ENCODE results near the gene TMTC2.
"Not testable (repeated sequence)": the region's sequence is repeated elsewhere in the genome, so short reads cannot be mapped to it uniquely, and the experiment has no call there.

TMTC2 gene

DNA sequence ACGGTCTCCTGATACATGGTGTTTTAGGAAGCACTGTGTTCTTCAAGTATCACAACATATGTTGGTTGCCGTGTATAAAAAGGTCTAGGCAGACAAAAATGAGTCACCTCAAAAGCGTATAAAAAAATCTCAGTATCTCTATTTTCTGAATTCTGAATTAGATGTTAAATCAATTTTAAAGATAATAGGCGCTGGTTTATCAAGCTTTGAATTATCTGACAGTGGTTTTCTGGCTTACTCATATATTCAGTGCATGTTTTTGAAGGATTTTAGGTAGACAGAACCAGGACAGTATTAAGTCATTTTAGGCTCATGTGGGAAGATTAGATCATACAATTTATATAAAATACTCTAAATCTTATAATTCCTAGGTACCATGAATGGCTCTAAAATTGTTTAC lies 110.8 kb downstream of the TMTC2 start:
- DNase-seq: no peak

DNA sequence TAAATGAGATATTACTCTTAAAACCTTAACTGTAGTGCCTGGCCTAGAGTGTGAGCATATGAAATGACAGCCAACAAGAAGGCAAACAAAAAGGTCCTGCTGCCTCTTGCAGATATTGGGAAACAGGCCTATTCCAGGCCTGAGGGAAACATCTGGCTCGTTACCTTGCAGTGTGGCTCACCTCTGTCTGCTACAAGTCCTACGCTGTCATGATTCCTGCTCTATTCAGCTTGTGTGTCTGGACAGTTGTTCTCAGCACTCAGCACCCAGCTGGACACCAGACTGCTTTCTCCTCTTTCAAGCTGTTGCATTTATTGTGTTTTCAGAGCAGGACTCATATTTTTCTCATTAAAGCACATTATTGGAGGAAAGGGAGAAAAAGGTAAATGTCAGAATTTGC lies 113.5 kb downstream of the TMTC2 start:
- no peak for DNase-seq

DNA sequence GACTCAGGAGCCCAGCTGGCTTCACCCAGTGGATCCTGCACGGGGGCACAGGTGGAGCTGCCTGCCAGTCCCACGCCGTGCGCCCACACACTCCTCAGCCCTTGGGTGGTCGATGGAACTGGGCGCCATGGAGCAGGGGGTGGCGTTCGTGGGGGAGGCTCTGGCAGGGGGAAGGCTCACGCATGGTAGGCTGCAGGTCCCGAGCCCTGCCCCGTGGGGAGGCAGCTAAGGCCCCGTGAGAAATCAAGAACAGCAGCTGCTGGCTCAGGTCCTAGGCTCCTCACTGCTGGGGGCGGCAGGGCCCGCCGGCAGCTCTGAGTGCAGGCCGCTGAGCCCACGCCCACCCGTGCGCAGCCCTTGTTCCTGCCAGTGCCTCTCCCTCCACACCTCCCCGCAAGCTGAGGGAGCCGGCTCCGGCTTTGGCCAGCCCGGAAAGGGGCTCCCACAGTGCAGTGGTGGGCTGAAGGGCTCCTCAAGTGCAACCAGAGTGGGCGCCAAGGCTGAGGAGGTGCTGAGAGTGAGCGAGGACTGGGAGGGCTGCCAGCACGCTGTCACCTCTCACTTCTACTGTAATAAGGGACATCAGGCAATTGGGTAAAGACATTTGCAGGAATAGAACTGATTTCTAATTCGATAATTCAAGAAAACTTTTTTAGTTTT lies 115.4 kb downstream of the TMTC2 start:
- DNase-seq: no peak

DNA sequence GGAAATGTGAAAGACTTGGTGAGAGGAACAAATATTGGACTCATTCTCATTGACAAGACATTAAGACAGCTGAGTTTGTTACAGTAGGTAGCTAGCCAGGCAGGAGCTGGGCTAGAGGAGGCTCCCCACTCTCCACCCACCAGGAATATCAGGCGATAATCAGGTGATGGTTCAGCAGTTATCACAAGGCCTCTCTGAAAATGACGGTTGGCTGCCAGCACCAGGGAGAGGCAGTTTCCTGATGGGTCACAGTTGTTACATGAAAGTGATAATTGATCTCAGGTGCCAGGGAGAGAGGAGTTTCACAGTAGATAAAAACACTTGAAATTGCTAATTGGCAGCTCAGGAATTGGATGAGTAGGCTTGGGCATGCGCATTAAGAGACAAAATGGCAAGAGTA lies 116.5 kb downstream of the TMTC2 start:
- no peak for DNase-seq

DNA sequence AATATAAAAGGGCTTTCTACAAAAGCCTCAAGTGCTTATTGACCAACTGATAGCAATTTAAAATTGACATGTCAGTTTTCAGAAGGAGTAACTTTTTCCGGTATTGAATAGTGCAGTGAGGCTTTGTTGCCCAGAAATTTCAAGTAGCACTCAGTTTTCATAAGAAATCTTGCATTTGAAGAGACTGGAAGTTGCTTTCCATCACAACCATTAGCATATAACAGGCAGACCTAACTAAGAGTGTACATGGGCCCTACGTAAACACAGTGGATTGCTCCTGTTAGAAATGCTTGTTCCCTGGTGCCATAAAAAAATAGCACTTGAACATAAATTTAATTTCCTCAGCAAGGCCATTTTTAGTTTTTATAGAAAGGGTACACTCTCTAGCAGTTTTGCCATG lies 117.9 kb downstream of the TMTC2 start:
- DNase-seq: no peak

DNA sequence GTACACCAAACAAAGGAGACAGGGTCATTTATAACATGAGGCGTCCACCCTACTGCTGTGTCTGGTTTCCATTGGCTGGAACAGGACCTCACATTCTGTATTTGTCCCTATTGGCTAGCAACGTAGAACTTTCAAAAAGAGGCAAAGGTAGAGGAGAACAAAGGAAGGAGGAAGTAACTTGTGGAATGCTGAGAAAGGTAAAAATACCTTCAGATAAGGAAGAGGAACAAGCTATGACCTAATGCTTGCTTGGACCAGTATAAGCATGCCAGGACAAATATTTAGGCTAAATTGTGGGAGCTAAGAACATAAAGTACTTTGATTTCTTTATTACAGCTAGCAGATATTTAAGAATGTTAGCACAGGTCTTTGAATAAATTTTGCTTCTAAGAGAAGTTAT lies 118.3 kb downstream of the TMTC2 start:
- not testable (repeated sequence) for DNase-seq

DNA sequence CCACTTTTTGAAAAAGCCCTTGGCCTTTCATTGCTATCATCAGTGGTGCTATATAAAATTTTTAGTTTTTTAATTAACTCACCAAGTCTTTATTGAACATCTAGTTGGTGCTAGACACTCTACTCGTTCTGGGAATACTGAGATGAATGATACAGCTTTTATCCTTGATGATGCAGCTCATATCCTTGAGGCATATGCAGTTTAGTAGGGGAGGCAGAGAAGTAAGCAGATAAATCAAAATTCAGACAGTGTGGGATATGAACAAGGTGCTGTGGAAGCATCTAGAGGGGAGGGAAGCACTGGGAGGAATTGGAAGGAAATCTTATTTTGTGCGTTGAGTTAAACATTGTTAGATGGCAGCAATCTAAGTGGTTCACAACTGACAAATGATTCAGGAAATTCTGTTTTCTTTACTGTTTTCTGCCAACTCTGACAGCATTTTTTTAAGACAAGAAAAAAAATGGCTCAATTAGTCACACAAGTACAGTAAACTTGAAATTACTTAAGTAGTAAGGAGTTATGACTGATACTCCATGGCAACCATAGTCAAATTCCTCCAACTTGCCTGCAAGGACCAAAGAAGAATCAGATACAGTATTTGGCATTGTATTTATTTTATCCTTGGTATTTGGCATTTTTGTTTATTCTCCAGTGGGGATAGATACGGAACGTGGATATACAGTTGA lies 119.2 kb downstream of the TMTC2 start:
- DNase-seq: no peak

DNA sequence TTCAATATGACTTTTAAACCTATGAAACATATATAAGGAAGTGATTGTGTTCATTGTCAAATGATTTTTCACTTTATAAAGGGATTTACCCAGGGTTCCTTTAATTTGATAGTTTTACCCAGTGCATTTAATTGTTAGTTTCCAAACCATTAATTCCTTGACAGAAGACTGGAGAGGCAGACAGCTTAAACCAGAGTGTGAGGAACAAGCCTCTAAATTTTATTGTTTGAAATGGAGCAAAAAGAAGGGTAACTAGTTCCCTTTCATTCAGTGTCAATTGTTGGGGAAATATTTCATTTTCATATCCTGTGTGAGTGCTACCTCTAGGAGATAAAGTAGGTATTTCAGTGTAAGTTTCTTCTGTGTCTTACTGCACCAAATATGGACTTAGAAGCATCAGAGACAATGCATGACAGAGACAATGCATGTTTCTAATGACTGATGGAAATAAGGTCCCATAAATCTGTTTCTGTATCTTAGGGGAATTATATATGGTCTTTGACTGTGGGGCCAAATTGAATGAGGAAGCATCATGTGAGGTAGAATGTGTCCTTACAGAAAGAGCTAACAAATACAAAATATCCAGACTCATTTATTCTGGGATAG lies 120.5 kb downstream of the TMTC2 start:
- no peak for DNase-seq

DNA sequence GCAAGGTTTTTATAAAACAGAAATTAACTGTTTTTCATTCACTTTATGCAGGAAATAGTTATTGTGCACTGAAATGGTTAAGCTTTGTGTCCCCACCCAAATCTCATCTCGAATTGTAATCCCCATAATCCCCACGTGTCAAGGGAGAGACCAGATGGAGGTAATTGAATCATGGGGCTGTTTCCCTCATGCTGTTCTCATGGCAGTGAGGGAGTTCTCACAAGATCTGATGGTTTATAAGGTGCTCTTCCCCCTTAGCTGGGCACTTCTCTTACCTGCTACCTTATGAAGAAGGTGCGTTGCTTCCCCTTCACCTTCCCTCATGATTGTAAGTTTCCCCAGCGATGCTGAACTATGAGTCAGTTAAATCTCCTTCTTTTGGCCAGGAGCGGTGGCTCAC lies 123.9 kb downstream of the TMTC2 start:
- DNase-seq: no peak

DNA sequence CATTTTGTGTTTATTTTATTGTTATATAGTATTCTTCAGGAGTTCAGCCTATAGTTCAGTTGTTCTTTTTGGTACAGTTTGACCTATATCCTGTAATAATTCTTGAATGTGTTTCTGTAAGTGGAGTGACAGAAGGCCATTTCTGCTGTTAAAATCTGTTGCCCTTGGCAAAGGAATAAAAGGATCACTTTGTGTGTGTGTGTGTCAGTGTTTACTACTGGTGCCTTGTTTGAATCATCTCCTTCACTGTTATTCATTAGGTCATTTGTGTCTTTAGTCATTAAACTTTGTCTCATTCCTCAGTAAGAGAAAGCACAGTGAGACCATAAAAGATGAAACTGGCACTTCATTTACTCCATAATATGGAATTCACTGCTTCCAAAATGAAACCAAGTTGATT lies 130.7 kb downstream of the TMTC2 start:
- no peak for DNase-seq

DNA sequence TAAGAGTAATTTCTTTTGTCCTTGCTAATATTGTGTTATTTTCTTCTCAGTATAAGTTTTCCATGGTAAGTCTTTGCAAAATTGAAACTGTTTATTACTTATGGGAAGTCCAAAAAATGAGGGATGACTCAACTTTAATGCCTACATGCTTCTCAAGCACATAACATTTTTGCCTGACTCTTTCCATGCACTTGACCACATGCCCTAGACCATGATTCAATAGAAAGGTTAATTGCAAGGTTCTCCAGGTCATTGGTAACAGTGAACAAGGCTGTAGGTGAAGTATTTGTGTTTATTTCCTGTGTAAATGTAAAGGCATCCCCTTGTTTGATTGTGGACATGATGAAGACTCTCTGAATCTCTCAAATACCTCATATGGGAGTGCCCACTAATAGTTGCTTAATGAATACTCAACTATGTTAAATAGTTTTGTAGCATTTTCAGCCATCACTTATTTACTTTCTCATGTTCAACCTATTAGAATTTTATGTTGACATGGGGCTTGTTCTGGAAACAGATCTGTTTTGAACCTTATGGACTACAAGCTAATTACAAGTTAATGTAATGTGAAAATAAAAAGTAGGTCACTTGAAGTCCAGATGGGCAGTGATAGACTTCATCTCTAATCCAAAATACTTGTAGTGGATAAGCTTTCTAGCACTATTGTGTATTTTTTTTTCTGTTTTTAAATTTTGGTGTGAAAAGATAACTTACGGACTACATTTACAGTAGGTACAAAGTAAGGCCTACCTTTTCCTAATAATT lies 131.7 kb downstream of the TMTC2 start:
- DNase-seq: no peak

DNA sequence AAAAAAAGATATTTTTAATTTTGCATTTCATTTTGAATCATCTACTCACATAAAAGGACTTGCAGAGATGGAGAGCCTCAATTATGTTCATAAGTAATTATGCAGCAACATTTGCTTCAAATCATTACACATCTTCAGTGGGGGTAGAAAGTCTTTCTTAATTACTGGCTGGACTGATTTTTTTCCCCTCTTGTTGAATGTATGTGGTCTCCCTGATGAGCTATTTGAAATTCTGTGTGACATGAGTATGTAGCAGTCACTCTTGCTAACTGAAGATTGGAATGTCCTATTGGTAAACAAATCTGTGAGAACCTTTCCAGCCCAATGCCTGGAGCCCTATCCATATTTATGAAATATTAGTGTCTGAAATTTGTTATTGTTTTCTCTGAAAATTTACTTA lies 139.8 kb downstream of the TMTC2 start:
- DNase-seq: no peak

DNA sequence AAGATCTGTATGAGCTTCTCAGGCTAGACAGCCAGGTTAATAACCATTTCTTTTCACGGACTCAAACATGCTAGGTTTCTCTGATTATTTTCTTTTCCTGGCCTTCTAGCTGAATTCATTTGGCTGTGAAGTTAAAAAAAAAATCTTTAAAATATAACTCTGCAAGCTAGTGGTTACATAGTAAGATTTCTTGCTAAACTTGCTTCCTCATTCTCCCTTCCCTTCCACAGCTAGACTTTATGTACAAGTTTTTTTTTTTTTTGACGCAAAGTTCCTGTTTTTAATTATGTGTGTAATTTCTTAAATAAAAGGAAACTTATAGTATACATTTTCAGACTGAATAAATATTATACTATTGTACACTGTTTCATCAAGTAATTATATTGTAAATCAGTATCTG lies 145.4 kb downstream of the TMTC2 start:
- no peak for DNase-seq

DNA sequence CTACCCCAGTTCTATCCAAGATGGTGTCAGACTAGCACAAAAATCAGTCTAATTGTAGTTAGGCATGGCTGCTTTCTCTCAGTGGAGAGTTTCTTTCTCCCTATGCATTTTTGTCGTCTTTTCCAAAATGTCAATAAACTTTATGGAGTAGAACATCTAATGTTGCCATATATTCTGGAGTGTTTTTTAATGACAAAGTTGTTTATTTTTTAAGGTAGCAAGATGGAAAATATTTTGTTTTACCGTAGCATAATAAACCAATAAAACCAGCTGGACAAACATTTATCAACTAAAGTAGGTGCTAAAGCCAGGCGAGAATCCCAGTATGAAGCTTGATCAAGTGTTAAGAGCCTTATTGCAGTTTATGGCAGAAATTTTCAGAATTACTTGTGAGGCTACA lies 146.3 kb downstream of the TMTC2 start:
- DNase-seq: no peak

DNA sequence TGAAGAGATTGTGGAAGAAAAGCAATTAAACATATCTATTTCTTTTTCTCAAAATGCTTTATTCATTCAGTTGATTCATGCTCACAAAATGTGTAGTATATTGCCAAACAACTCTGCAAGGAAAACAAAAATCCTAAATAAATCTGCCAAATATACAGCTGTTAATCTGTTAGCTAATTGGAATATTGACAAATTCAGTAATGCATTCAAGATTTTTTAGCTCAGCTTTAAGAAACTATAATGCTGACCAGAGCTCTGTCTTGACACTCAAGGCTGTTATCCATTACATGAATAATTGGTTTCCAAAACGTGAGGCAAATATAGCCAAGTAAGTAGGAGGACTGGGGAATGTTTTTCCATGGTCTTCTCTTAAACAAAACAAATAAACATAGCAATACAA lies 146.8 kb downstream of the TMTC2 start:
- DNase-seq: no peak

DNA sequence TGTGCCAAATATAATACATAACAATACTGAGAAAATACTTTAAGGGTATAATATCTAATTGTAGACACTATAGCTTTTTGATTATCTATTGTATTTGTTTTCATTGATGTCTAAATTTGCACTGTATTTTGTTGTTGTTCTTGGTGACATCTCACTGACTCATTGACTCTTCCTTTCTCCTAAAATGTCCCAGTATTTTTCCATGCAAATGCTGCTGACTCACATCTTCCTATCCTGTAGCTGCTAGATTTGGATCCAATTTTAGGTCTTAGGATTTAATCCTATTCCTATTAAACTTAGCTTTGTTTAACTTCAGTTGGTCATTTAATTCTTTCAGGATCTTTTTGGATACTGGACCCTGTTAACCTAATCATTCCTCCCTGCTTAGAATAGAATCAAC lies 148.5 kb downstream of the TMTC2 start:
- DNase-seq: no peak

DNA sequence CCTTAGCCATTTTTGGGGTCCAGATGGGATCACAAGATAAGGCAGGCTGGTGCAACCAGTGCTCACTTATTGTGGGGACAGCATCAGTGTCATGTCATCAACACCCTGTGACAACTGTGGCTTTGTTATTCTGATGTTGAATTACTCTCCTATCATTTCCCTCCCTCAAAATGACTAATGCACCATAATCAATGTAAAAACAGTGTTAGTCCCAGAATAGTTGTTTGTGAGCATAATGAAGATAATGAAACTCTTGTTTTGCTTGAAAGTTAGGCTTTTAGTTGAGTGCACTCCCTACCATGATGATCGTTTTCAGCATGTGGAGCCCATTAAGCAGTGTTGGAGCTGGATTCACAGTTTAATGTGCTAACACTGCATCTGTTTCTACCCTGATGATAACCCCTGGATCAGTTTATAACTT lies 151.4 kb downstream of the TMTC2 start:
- no peak for DNase-seq

DNA sequence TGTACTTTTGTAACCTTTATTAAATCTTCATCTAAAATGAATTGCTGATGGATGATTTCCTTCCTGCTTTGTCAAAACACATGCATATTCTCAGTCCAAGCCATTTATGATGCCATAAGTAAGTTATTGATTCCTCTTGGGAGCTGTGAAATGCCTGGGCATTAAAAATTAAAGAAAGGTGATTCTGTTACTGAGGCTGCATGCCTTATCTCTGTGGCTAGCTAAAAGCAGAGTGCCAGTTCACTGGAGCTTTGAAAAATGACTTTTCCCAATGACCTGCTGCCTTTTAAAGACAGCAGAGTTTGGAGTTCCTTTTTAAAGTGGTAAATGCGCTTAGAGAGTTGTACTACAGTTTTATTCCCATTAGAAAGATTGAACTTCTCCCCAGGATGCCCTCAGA lies 152.1 kb downstream of the TMTC2 start:
- no peak for DNase-seq

DNA sequence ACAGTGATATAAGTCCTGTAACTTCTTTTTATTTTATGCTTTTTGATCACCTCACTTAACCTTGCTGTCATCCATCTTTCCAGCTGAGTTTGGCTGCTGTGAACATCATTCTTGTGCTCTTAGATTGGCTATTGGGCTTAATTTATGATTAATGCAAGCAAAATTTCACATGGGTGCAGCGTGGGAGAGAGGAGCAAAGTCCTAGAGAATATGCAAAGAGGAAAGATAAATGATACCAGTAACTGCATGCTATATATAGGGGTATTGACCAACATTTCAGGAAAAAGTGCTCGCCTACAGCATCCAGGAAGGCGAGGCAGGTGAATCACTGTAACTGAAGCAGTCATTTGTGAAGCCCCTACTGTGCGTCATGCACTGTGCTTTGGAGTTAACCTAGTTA lies 153.1 kb downstream of the TMTC2 start:
- DNase-seq: no peak

DNA sequence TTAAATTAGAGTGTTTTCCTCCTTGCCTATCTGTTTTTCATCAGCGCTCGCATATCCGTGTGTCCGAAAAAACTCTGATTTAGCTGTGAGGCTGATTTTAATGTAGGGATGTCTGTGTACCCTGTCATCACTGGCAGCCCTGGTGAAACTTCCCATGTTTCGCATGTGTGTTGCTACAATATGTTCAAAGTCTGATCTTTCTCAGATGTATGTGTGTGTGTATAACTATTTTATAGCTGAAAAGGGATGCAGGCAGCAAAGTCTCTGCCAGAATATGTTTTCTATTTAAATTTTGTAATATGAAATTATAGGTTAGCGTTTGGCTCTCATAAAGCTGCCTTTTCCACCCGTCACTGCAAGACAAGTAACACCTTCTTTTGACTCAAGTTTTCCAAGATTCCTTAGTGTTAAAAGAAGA lies 154.8 kb downstream of the TMTC2 start:
- DNase-seq: no peak

DNA sequence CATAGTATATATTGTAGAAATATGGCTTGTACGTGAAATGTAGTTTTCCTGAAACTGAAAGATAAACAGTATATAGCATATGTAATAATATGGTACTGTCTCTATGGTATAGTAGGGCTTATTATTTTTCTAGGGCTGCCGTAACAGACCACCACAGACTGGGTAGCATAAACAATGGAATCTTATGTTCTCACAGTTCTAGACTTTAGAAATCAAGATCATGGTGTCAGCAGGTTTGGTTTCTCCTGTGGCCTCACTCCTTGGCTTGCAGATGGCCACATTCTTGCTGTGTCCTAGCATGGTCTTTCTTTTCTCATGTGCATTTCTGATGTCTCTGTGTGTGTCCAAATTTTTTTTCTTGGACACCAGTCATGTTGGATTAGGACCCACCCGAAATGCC lies 155.8 kb downstream of the TMTC2 start:
- DNase-seq: no peak

DNA sequence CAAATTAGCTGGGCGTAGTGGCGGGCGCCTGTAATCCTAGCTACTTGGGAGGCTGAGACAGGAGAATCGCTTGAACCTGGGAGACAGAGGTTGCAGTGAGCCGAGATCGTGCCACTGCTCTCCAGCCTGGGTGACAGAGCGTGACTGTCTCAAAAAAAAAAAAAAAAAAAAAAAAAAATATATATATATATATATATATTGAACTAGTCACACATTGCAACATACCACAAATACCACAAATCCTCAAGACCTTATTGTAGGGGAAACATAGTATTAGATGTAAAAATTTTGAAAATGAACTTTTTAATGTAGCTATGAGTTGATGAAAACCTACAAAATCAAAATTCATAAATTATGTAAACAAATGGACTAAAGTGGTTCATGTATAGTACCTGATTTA lies 158.4 kb downstream of the TMTC2 start:
- DNase-seq: not testable (repeated sequence)

DNA sequence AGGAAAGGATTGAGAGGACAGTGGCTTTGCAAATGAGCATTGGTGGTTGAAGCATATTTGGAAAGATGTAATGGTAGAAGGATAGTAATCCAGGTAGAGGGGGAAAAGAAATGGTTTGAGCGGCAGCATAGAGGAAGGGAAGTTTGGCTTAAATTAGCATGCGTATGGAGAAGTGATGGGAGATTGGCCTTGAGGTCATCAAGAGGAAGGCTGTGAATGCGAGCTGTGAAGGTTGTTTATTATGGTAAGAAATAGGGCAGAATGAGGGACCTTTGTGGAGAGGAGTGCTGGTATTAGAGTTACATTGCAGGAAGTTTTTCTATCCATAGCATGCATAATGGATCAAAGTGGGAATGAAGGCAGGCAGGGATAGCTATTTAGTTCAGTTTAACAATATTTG lies 162.1 kb downstream of the TMTC2 start:
- DNase-seq: no peak

DNA sequence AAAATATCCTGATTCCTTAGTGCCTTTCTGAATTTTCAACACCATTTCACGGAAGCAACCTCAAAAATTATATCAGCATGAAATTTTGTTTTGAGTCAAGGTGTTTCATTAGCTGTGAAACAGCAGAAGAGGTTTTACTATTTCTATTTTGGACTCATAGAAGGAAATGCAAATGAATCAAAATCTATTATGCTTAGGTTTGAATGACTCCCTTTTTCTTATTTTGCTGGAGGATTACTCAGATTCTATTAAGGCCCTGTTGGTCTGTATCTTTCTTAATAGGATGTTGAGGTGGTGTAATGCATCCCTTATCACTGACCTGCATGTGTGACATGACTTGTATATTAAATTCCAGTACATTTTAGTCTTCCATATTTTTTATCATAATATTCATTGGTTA lies 165.8 kb downstream of the TMTC2 start:
- DNase-seq: no peak

Measured in NCI-H2081 treated with DMSO at 0.1 percent for 48 hours (cell line).